GM19193 (cell line): ENCODE measurements around the gene FKBP4.

Experiments used
- POLR2A ChIP-seq: IDR thresholded peaks from 4 replicates; pipeline ENCODE4 v1.6.1; 2011; ENCODE audit not compliant: insufficient read depth, insufficient read length; ENCODE audit errors: extremely low read depth

FKBP4 gene

DNA sequence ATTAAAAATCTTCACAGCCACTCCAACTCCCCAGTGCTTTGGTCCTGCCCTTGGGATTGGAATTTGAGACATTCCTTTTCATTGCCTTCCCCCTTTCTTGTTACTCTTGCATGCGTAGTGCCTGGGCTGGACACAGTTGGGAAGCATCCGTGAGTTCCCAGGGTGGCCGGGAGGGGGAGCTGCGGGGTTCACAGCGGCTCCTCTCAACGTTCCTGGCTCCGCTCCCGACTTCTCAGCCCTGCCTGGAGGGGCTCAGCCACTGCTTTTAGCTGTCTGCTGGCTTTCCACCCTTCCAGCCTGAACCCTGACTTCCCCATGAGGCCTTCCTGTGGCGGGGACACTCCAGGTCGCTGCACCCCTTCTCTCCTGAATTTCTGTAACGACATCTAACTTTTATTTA, 58.9 kb downstream of the FKBP4 start:
- TF ChIP-seq POLR2A: no peak
